GM19467 (cell line): ENCODE measurements around the gene TMIE.

Source experiments
- ATAC-seq: cut with Tn5 transposase; IDR thresholded peaks from one replicate; pipeline ENCODE4 v1.9.1; 2021; ENCODE audit warnings: mild to moderate bottlenecking, moderate library complexity; ENCODE audit not compliant: unreplicated experiment

Gene TMIE

DNA sequence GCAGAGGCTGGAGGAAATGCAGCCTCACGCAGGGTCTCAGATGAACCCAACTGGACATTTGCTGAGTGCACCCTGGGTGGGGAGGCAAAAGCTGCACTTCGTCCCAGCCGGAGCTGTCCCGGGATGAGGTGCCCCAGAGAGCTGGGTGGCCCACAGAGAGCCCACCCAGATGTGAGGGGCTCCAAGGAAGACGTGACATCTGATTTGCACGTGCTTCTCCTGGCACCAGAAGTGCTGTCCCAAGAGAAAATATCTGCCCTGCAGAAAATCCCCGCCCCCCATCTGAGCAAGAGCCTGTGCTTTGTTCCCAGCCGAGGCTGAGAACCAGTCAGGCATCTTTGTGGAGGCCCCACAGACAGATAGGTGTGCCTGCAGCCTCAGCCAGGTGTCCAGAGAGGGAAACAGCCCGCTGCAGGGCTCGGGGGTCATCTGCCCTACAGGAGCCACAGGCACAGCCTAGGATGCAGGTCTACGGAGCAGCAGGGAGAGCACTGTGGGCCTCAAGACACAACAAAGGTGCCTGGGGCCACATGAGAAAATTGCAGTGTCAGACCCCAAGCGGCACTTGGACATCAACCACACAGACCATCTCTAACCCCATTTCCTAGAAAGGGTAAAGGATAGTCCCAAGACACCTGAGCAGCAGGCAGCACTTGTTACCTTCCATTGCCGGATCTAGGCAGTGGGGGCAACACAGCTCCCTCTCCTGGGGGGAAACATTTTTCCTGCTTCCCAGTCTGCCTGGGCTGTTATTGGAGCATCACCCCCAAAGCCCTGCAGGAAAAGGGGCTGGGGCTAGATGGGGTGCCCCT lies 5.8 kb downstream of the TMIE start:
- ATAC-seq = no peak

DNA sequence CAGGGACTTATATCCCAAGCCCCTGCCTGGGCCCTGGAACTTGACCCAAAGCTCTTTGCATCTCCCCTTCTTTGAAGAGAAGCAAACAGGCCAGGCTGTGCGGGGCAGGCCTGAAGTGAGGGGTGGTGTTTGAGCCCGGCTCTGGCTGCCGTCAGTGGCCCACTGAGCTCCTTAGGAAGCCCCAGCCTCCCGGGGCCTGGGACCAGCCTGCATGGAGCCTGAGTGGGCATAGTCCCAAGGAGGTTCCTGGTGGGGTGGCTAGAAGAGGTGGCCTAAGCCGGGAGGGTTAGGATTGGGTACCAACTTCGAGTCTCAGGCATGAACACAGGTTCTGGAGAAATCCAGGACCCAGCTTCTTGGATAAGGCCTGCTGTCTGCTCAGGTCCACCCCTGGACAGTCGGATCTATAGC lies 6.4 kb downstream of the TMIE start:
- no peak for ATAC-seq

DNA sequence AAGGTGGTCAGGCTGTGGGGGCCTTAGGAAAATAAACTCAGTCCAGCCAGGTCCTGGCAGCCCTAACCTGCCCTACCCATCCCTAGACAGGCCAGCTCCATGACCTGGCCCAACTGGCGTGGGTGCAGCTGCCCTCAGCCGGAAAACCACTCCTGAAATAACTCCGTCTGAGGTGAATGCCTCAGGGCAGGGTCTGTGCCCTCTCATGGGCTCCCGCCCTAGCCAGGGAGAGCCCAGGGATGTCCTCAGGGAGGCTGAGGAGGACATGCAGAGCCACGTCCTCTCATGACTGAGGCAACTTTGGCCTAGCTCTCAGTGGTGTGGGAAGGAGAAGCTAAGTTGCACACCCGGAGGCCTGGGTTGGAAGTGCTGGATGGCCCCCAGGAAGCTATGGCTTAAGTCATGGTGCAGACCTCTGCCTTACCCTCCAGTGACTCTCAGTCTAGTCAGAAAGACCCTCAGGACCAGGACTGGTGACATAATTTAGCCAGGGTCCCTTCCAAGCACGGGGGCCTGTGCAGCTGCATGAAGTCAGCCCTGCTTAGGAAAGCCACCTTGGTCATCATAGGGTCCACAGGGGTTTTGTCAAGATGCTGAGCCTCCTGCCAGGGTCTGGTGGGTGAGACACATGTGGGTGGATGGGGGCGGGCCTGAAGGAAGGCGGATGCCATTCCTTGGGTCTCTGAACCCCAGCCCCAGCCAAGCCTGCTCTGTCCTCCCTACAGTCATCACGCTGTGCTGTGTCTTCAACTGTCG lies 7.4 kb downstream of the TMIE start:
- no peak for ATAC-seq

DNA sequence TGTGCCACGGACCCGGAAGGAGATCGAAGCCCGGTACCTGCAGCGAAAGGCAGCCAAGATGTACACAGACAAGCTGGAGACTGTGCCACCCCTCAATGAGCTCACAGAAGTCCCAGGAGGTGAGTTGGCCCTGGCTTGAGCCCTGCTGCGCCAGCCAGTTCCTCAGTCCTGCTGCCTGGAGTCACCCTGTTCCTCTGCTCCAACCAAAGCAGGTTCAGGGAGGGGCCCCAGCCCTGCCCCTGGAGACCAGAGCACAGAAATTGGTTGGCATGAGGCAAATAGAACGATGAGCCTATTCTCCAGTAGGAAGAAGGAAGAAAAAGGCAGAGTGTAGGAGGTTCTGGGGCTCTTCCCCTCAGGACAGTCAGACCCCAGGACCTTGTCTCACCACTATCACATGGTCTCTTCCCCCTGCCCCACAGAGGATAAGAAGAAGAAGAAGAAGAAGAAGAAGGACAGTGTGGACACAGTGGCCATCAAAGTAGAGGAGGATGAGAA lies 8.0 kb downstream of the TMIE start:
- ATAC-seq = no peak

DNA sequence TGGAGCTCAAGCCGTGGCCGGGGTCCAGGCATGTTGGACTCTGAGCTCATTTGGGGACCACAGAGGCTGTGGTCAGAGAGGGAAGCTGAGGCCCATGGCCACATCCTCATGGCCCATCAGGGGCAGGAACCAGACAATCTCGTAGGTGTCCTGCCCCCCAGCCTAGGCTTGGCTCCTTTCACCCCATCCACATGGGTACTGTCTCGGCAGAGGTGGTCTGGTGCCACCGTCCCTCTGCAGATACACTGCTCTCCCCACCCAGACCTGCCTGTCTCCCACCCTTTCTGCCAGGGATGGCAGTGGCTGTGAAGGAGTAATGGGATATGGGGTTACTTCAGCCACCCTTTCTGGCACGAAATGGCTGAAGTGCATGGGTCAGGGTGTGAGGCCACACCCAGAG lies 8.5 kb downstream of the TMIE start:
- no peak for ATAC-seq

DNA sequence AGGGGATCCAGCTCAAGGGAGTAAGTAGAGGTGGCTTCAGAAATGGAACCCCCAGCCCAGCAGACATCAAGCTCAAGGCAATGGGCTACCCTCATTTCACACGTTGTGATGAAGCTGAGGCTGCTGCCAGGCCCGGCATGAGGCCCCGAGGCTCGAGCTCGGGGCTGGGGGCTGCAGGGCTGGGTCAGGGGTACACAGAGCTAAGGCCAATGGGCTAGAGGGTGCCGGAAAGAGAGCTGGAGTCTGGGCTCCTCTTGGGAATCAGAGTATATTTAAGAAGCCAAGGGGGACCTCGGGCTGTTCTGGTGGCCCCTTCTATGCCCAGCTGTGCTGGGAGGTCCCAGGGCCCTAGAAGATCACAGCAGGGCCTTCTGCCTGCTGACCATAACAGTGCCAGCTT lies 9.0 kb downstream of the TMIE start:
- no peak for ATAC-seq

DNA sequence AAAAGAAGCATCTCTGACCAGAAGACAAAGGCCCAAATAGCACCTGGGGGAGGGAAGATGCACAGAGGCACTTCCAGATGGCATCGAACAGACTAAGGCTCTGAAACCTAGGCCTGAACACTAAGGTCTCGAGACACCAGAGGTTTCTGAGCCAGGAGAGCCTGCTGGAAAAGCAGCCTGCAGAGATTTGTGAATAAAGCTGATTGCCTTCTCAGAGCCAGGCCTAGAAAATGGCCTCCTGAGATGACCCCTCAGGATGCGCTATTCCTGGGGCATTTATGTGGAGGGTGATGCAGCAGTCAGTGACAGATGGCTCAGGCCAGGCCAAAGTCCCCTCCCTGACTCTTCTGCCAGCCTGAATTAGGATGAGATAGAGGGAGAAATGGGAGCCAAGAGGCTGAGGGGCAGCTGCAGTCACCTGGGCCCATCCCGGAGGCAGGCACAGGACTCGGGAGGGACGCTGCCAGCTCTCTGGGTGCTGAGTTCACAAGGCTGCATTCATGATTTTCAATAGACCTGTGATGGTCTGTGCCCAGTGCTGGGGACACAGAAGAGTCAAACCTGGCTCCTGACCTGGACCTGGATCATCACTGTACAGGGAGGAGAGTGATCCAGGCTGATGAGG lies 9.6 kb downstream of the TMIE start:
- ATAC-seq = no peak

DNA sequence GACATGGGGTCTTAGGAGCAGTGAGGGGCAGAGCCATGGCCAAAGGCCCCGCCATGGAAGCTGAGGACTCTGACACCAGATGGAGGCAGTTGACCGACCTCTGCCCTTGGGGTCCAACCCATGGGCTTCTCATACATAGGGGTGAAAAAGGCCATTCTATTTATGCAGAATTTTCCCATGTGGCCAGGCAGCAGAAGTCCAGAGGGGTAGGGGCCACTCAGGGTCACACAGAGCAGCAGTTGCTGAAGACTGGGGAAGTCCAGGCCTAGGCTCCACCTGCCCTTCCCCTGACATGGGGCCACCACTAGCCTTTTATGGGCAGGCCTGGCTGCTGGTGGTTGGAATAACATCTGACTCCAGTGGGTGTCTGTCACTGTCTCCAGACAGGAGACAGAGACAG lies 10.1 kb downstream of the TMIE start:
- ATAC-seq = no peak

DNA sequence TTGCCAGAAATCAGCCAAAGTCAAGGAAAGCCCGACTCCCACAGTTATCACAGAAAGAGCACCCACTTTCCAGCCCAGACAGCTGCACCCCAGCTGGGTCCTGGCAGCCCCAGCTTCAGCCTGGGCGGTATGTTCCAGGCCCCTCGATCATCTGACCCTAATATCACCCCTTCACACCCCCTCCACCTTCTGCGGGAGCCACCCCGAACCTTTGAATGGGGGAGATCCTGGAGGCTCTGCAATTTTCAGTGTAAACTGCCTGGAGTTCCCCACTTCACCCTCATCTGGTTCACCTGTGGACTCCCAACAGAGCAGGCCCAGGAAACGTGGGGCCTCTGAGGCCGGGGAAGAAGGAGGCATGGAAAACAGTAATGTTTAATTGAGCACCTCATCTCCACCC lies 10.6 kb downstream of the TMIE start:
- no peak for ATAC-seq

DNA sequence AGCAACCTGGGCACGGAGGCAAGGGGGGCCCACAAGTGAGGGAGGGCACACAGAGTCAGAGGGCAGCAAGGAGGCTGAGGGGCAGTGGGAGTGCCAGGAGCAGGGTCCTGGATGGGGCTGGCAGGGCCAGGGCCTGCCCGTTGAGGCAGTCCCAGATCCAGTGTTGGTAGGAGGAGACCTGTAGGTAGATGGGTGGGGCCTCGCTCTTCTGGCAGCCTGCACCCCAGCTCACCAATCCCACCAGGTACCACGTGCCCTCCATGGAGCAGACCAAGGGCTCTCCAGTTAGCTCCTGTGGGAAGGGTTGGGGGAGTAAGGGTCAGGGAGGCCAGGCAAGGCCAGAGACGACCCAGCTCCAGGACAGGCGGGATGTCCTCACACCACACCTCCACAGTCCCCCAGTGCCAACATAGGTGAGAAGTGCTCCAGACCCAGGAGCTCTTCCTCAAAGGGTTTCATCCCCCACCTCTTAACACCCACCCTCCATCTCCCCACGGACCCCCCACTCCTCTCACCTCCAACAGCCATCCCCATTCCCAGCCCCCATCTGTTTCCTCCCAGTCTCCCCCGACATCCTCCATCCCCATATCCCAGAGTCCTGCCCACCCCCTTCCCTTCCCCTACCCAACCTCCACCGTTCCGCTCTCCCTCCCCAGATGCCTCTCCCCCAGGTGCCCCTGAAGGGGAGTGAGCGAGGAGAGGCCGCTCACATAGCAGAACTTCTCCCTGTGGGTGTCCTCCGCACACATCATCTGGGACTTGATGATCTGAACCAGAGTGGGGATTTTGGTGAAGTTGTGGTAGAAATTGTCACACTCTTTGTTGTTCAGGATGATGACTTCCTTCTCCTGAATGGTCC lies 11.2 kb downstream of the TMIE start:
- ATAC-seq = no peak

DNA sequence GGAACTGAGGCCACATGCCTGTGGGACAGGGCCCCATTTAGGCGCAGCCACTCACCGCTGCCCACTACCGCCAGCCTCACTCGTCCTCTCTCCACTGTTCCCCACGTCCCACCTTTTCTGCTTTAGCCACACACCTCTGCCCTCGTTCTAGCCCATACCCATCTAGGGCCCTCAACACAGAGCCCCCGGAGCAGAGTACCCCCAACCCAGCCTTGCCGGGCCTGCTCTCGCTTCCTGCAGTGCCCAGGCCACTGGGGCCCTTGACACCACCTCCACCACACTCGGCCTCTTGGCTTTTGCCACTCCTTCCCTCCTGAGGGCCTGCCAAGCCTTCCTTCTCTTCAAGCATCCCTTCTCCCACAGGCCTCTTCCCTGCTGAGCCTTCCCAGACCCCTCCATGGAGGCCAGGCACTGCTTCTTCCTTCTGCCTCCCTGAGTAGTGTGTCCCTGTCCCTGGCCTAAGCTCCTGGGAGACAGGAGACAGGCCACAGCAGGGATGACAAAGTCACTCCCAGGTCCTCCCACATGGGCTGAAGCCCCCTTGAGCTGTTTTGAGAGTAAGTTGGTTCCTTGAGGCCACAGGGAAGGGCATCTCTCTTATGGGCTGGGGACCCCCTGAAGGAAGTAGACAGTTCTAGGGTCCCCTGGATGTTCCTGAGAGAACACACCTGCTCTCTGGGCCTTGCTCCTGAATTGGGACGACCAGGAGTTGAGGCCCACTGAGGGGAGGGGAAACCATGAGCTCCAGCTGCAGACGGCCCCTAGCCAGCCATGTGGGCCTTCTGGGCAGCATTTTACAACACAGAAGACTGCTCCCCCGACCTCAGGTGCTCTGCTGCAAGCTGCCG lies 12.1 kb downstream of the TMIE start:
- ATAC-seq = no peak

DNA sequence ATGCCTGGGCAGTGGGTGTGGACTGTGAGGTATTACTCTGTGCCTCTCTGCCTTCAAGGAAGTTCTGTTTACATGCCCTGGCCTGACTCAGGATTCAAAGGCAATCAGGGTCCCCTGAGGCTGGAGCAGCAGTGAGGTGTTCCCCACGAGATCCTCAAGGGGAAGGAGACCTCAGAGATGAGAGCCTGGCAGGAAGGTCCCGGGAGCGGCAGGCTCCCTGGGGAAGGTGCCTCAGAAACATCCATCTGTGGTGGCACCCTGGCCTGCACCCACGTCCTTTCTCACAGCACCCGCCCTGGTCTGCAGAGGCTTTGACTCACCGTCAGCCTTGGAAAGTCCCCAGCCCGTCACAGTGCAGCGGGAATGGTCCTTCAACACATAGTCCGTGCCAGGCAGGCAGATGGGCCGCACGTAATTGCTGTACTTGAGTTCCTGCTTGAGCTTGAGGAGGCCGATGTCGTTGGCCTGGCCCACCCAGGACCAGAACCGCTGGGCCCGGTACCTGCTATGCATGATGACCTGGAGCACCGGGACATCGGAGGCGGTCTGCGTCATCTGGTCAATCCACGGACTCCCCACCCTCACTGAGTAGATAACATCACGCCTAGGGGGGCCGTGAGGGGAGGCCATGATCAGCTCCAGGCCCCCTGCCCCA lies 12.8 kb downstream of the TMIE start:
- ATAC-seq = no peak

DNA sequence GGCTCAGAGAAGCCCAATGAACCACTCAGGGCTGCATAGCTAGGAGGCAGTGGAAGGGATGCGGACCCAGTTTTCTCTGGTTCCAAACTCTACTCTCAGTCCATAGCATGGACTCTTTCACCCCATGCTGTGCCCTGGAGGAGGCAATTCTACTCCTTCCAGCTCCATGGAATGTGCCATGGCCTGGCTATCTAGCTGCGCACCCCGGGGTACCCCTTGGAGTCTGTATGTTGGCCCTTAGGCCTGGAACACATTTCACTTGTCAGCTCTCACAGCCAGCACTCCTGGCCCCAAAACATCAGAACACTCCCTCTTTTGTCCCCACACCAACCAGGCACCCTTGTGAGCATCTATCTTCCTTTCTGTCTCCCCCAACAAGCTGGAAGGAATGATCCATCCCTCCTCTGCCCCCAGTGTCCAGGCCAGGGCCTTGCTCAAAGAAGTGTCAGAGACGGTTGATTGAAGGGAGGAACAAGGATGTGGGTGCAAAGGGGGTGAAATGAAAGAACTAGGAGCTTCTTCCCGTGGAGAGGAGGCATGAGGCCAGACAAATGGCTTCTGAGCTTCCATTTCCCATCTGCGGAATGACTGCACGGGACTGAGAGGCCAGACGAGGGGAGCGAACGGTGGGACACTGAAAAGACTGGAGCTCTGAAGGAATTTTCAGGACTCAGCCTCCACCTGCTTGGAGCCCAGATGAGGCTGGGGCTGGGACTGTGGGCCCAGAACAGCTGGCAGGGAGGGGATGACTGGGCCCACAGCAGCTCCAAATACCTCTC lies 13.7 kb downstream of the TMIE start:
- ATAC-seq = no peak

DNA sequence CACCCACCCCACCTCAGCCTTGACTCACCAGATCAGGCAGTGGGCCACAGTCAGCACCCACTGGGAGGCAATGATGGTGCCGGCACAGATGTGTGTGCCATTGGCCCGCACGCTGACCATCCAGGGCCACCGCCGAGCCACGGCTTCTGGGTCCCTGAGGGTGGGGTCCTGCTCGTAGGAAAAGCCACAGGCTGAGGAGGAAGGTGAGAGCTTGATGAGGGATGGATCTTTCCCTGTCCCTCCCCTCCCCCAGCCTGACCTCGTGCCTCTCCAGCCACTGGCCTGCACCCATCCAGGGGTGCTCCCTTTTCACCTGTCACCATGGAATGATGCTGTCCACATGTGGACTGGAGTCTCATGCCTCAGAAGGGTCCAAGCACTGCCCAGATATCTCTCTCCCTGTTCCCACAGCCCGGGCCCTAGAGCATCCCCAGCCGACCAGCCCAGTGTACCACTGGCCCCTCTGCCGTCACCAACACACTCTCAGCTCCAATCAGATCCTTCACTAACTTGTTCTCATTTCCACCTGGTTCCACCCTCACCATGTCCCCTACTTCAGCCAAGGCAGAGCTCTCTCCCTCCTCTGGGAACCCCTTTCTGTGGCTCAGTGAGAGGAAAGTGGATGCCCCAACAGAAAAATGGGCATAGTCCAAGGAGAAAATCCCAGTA lies 14.4 kb downstream of the TMIE start:
- ATAC-seq = no peak

DNA sequence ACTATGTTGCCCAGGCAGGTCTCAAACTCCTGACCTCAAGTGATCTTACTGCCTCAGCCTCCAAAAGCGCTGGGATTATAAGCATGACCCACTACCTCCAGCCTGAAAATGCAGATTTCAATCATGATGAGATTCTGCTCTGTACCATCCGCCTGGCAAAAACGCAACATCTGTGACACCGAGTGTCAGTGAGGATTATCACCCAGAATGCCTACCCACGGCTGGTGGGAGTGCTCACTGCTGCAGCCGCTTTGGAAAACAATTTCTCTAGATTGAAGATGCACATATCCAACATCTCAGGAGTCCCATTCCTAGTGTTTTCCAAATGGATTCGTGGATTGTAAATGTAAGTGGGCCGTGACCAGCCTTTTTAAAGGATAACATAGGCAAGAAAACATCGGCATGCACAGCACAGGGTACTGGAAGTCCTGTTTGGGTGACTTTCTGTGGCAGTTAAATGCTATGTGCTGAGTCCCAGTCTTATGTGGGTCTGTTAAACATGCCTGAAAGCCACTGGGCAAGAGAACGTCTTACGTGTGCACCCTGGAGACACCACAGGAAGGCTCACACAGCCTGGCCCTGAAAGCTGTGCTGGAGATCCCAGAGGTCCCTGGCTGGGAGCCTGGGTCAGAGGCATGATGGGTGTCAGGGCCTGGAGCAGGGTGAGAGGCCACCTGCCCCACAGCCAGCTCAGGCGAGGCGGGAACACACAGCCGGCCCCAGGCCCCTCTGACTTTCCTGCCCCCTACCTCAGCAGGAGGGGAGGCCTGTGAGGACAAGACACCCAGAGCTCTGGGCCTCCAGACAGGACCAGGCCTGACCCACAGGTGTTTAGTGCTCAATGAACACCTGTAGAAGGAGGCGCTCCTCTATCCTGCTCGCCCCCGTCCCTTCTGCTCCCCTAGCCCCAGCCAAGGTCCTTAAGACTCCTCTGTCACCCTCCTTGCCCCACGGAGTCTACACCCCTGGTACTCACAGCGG lies 15.6 kb downstream of the TMIE start:
- ATAC-seq = no peak

DNA sequence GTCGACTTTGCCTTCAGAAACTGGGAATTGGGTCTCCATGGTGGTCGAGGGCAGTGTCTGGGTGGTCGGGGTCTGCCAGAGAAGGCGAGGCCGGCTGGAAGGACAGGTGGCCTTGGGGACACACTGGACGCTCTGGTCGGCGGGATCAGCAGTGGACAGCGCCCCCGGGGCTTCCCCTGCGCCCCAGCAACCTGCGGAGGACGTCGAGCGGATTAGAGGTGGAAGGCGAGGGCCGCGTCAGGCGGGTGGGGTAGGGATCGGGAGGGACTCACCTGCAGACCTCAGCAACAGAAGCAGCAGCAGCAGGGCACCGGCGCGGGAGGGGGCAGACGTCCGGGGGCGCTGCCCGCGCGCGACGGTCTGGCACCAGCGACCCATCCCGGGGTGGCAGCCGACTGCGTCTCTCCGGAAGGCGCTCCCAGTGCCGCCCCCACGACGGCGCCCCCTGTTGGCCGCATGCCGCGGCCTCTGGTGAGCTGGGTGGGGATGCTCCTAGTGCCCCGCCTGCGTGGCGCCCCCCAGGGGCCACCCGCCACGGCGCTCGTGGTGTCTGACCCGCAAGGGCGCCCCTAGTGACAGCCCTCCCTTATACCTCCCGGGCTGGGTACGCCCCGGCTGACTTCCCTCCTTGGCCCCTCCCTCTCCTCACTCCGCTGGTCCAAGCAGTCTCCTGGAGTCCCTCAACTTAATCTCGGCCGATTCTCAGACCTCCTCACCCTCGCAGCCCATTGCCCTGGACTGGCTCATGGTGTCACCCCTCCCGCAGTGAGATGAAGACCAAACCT lies 16.4 kb downstream of the TMIE start, which contains the start of gene PRSS50:
TSS of gene PRSS50 (minus strand) at position 423 of the 785 bp plus-strand sequence. CDS start at position 378, 45 bp downstream.
- ATAC-seq = no peak
